ENCODE results near the gene NAA20. TPM values are rescaled to one million over a fixed set of nuclear protein-coding genes. Genes with fewer than 3 reads are reported as not detected.

NAA20 gene
- total and polyA plus RNA-seq, 4 donors = 26.8 to 75.6 (median 39.2) TPM

GRCh38 chr20:20036756-20037155, 19.6 kb downstream of the NAA20 start (continued):
- TF ChIP-seq ZBTB33 (IDR thresholded peaks at IDR 0.05) (no peak), JUND (IDR thresholded peaks at IDR 0.05) (no peak), NR2F2 (IDR thresholded peaks at IDR 0.05) (no peak), TAF1 (conservative IDR thresholded peaks at IDR 0.05) (no peak), GABPA (IDR thresholded peaks at IDR 0.05 in 1 of 2, conservative IDR thresholded peaks at IDR 0.05 in 1 of 2) (no peak), MAX (IDR thresholded peaks at IDR 0.05) (no peak), RAD21 (IDR thresholded peaks at IDR 0.05) (no peak), SP1 (IDR thresholded peaks at IDR 0.05) (no peak)

GRCh38 chr20:20037960-20038359, 20.8 kb downstream of the NAA20 start:
- DNase-seq (ENCODE audit: low spot score) = no peak
- no peak for TF ChIP-seq GABPA (IDR thresholded peaks at IDR 0.05 in 1 of 2, conservative IDR thresholded peaks at IDR 0.05 in 1 of 2)
- no peak for TF ChIP-seq CTCF (IDR thresholded peaks at IDR 0.05; ENCODE audit: low read depth, low read length, missing input control)
- no peak for TF ChIP-seq HNF4G (IDR thresholded peaks at IDR 0.05)
- no peak for TF ChIP-seq EGR1 (IDR thresholded peaks at IDR 0.05; ENCODE audit: low read depth in 2 of 2)
- TF ChIP-seq JUND (IDR thresholded peaks at IDR 0.05) = no peak
- TF ChIP-seq MAX (IDR thresholded peaks at IDR 0.05) = no peak
- TF ChIP-seq RXRA (IDR thresholded peaks at IDR 0.05) = no peak
- TF ChIP-seq ZBTB33 (IDR thresholded peaks at IDR 0.05) = no peak
- no peak for TF ChIP-seq NR2F2 (IDR thresholded peaks at IDR 0.05)
- TF ChIP-seq TAF1 (conservative IDR thresholded peaks at IDR 0.05) = no peak
- no peak for TF ChIP-seq REST (IDR thresholded peaks at IDR 0.05)
- TF ChIP-seq FOXA2 (IDR thresholded peaks at IDR 0.05) = no peak
- TF ChIP-seq FOXA1 (IDR thresholded peaks at IDR 0.05) = no peak
- no peak for TF ChIP-seq YY1 (IDR thresholded peaks at IDR 0.05)
- TF ChIP-seq SP1 (IDR thresholded peaks at IDR 0.05) = no peak
- H3K27ac ChIP-seq (ENCODE audit: low read depth in 1 of 2, low read length in 2 of 2) = no peak overlapping the region
- H3K36me3 ChIP-seq (ENCODE audit: control insufficient read depth in 4 of 4, insufficient read depth in 3 of 4, low read depth in 1 of 4, low read length in 3 of 4) = peaks cover 12 to 97% (median 86%) of the 10 kb centered on the region in 4 donors
- H3K4me3 ChIP-seq (ENCODE audit: low read depth in 1 of 3, low read length in 3 of 3) = no peak overlapping the region
- no peak overlapping the region for H3K9ac ChIP-seq (ENCODE audit: low read depth in 1 of 2, low read length in 2 of 2)
- H3K27me3 ChIP-seq (ENCODE audit: control insufficient read depth in 4 of 4, insufficient read depth in 4 of 4, low read length in 3 of 4) = no peaks in the 10 kb centered on the region
- H3K4me1 ChIP-seq (ENCODE audit: control insufficient read depth in 4 of 4, insufficient read depth in 4 of 4, low read length in 3 of 4) = no peaks in the 10 kb centered on the region
- H3K9me3 ChIP-seq (ENCODE audit: control insufficient read depth in 4 of 4, low read length in 3 of 4) = no peaks in the 10 kb centered on the region
- WGBS = 76% methylated on average over 5 of the region's 5 CpGs

Measured in liver (tissue), 9 donors.